GM18868 (cell line): ENCODE results near the gene ITGB2.

Experiments used
- ATAC-seq: cut with Tn5 transposase; IDR thresholded peaks from one replicate; pipeline ENCODE4 v1.9.1; 2021; ENCODE audit warnings: mild to moderate bottlenecking, moderate library complexity; ENCODE audit not compliant: unreplicated experiment

ITGB2 gene

DNA sequence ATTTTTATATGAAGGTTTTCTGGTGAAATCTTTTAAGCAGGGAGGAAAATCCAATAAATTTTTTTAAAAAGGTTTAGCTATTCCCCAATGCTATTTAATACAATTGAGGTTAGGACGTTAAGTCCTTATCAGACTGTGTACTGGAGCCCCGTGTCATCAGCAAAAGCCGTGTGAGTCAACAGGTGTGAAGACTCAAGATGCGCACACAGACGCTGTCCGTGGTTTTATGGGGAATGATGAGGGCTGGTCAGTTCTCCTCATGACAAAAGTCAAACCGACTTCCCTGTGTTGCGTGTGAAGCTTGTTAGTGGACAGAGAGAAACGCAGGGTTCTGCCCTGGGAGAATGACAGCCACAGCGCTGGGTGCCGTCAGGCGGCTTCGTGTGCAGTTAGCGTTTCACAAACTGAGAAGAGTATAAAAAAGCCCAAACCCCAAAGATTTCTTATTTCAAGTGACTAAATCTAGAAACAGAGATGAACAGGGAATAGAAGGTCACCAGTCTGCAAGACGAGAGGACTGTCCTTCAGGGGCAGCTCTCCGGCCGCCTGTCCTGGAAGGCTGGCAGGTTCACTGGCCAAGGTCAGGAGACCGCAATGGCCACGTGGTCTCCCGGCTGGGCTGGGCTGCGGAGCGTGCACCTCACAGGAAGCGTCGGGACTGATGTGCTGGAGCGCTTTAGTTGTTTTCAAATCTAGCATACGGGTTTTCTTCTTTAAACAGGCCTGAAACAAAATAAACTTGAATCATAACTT, 69.6 kb downstream of the ITGB2 start:
- no peak for ATAC-seq

DNA sequence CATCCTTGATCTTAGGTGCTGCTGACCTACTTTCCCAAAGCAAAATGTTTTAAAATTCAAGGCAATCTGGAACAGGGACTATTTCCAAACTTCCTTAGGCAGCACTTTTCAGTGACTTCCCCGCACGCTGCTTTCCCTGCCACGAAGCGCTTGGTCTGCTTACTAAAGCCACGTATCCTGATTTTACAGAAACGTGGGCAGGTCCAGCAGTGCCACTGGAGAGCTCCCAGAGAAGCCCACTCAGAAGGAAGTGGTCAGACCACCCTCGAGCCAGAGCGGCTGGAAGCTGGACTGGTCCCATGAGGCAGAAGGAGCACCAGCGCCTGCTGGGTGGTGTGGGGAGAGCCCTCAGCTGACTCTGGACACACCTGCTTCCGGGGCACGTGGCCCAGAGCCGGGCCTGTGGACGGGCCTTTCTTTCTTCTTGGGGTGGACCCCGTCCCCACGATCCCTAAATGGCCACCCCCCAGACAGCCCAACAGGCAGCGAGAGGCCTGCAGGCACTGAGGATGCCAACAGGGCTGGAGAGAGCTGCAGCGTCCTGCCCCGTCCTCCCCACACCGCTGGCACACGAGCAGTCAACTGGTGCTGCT, 70.4 kb downstream of the ITGB2 start:
- no peak for ATAC-seq

DNA sequence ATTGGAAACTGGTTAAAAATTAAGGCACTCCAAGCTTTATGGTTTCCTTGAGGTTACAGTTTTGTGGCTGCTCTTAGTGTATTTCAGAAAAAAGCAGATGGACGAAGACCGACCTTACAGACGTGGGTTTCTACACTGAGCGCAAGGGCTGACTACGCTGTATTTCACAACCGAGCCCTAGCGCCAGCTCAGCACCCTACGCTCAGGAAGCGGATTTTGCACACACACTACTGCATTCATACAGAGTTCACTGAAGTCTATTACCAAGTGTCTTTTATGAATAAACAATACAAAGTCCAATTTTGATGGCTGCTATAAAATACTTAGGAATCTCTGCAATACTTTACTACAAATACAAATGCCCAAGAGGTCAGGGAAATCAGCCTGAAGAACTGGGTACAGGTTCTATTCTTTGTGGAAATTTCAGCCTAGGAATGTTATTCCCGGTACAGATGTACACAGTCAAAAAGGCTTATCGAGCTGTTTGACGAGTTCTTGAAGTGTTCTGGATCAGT, 71.0 kb downstream of the ITGB2 start:
- ATAC-seq, result no peak

DNA sequence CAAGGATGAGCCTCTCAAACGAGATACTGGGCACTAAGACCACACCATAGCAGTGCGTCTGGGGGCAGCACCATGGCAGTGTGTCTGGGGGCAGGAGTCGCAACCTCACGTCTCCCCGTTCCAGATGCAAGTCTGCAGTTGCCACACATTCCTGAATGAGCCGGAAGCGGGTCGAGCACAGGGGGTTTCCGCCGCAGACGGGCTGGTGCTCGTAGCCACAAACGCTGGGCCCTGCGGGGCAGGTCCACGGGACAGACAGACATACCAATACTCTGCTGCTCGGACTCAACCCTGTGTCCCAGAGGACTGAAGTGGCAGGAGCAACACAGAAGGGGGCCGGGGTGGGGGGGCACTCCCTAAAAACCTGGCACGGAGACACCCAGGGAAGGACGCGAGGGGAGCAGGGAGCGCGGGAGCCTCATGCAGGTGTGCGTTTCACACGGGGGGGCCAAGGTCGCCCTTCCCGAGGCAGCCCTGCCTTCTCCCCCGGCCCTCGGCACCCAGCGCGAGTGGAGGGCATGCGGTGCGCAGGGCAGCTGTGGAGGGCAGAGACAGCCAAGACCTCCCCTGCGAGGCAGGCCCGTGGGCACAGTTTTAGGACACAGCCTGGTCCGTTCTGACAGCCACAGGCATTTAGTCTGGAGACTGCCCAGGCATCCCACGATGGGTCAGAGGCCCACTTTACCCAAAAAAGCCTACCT, 71.7 kb downstream of the ITGB2 start:
- no peak for ATAC-seq

DNA sequence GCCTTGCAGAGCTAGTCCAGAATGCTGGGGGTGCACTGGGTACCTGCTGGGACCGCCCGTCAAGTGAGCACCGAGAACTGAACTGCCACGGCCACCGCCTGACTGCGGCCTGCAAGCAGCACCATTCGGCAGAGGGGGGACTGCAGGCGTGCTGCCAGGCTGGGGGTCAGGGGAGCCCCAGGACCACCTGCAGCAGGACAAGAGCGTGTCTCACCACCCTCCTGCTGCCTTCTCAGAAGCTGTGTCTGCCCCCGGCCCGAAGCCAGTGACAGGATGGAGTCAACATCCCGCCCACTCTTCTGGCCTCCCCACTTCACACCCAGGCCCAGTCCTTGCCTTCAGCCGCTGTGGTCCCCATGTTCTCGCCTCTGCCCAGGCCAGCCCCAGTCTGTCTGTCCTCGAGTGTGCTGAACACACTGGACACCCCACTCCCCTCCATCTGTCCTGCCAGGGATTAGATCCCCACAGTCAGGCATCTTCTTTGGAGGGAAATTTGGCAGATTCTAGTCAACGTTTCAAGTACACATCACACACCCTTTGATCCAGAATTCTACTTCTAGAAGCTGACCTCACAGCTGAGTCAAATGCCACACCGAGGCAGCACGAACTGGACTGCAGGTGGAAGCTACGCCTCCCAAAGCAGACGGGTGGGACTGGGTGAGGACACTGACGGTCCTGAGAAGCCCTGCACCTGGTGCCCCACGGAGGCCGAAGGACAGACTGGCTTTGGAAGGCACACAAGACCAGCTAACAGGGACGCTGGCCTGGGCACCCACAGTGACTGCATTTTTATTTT, 73.2 kb downstream of the ITGB2 start:
- no peak for ATAC-seq

DNA sequence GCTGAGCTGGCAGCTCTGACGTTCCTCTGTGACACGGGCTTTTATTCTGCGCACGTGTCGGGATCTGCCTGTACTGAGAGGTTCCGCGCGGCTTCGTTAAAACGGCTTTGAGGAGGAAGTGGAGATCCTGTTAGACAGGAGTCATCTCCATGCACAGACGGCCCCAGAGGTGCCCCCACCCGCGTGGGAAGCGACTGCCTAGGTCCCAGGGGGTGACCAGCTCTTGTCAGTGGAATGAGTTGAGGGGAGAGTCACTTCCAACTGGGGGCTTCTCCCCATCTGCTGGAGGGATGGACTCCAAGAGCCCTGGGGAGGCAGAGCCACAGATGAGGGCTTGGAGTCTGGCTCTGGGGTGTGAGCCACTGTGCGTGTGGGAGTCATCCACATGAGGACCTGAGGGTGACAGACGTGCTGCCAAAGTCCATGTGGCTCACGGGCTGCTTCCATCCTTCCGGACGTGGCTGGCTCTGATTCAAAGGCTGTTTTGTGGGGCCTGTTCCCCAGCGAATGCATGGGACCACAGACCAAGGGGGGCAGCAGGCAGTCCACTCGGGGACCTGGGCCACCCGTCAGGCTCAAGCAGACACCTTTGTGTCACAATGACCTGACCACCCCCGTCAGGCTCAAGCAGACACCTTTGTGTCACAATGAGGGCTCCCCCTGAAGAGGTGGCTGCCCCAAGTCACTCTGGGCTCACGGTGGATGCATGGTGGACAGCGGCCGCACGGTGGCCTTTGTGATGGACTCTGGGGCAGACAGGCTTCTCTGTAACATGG, 74.0 kb downstream of the ITGB2 start:
- no peak for ATAC-seq

DNA sequence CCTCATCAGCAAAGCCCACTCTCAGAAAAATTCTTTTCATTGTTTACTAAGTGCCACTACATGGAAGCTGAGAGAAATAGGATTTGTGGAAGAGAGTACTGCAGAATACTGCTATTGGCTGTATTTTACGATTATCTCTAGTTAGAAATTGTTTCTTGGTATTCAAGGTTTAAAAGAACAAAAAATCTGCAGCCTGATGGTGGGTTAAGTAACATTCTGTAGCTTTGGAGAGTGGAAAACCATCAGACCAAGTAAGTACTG, 74.5 kb downstream of the ITGB2 start:
- no peak for ATAC-seq

DNA sequence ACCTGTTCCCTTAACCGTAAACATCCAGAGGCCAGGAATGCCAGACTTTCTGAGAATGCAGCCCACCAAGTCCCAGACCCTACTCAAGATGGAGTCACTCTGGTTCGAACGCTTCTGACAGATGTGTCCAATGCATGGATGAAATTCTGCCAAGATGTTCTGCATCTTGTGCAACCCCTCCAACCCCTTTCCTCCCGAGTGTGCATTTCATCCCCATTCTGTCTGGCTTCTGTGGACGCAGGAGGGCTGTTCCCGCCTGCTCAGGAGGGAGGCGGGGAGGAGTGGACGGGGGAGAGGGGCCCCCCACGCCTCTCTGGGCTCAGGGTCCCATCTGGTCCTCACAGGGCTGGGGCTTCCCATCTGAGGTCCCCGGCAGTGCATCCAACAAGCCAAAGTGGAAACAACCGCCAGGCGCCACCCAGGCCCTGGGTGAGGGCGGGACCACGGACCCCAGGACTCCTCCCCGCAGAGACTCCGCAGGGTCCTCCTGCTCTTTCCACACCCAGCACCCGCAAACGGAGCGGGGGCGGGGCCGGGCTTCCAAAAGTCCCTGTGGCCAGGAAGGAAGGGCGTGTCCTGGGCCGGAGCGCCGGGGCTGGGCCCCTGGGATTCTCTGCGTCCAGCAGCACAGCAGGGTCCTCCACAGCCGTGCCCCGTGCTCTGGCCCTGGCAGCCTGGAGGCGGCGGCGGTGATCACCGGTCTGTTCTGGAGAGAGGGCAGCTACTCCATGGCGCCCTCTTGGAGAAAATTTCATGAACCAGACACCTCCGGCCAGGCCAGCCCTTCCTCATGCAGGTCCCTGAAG, 75.1 kb downstream of the ITGB2 start:
- ATAC-seq, result peak; percentile 62

DNA sequence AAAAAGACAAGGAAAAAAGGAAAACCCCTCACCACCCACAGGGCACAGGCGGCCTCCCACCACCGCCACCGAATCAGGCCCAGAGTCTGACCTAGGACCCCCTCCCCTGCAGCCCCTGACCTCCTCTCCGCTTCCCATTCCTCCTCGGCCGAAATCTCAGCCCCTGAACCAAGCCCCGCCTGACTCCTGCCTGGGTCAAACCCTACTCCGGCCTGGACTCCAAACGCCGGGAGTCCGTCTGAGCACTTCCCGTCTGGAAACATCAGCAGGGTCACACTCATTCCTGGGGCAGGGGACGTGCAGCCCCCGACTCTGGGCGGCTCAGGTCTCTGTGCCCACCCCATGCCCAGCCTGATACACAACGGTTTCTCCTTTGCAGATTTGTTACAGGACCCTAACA, 76.4 kb downstream of the ITGB2 start:
- no peak for ATAC-seq

DNA sequence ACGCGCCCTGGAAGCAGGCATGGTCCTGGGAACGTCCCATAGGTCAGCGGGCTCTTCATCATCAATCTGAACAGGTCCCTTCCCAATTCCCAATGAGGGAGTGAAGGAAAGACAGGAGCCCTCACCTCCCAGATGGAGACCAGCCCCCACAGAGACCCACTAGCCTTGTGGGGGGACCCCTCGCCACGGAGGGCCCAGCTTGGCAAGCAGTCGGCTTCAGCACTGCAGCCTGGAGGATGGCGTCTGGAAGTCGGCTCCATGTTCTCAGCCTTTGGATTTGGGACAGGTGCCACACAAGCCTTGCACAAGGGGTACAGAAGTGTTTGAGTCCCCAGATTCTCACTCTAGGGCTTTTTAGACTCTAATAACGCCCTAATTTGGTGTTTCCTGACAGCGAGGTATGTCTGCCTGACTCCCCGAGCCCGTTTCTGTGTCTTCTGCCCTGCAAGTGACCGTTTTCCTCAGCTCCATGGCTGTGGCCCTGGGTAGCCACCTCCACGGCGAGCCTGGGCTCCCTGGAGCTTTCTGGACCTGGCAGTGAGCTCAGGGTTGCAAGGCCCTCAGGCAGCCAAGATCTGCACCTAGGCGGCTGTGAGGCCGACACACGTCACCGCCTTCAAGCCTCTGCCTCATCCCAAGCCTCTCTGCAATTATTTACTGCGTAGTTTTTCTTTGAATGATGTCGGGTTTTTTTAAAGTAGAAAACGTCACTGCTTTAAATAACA, 77.8 kb downstream of the ITGB2 start:
- ATAC-seq, result no peak

DNA sequence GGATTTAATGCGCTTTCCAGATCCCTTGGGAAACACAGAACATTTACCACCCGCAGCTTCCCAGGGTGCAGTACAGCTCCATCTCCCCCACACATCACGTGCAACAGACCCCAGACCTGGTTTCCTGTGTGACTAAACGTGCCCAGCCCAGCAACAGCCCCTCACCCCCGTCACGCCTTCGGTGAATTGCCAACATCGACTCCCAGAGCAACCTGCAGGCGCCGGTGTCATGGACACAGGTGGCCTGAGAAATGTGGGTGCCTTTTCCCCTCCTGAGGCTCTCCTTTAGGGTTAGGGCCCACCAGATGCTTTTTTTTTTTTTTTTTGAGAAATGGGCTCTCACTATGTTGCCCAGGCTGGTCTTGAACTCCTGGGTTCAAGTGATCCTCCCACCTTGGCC, 78.6 kb downstream of the ITGB2 start:
- ATAC-seq, result no peak

DNA sequence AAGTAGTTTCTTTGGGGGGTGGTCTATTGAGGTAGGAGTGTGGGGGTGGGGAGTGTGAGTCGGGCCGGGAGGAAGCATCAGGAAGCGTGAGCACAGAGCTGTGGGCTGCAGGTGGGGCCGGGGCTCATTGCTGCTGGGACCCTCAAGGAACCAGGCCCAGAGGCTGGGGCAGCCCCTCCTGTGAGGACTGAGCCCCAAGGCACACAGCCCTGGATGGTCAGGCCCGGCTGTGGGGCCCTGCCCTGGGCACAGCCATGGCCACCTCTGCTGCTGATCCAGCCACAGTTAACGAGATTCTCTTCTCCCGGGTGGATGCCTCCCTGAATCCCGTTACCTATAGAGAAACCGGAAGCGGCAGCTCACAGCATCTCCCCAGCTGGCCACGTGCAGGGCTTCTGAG, 79.9 kb downstream of the ITGB2 start:
- ATAC-seq, result no peak

DNA sequence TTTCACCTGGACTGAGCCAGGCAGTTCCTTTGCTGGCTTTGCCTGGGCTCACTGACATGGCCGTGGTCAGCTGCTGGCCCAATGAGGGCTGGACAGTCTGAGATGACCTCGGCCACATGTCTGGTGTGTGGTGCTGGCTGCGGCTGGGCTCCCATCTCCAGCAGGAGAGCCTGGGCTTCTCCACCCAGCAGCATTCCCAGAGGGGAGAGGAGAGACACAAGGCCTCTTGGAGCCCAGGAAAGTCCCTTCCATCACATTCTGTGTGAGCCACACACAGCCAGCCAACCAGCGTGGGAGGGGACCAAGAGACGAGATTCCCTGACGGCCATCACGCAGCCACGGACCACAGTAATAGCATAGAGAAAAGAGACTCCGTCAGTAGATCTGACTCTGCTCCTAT, 81.7 kb downstream of the ITGB2 start:
- no peak for ATAC-seq

DNA sequence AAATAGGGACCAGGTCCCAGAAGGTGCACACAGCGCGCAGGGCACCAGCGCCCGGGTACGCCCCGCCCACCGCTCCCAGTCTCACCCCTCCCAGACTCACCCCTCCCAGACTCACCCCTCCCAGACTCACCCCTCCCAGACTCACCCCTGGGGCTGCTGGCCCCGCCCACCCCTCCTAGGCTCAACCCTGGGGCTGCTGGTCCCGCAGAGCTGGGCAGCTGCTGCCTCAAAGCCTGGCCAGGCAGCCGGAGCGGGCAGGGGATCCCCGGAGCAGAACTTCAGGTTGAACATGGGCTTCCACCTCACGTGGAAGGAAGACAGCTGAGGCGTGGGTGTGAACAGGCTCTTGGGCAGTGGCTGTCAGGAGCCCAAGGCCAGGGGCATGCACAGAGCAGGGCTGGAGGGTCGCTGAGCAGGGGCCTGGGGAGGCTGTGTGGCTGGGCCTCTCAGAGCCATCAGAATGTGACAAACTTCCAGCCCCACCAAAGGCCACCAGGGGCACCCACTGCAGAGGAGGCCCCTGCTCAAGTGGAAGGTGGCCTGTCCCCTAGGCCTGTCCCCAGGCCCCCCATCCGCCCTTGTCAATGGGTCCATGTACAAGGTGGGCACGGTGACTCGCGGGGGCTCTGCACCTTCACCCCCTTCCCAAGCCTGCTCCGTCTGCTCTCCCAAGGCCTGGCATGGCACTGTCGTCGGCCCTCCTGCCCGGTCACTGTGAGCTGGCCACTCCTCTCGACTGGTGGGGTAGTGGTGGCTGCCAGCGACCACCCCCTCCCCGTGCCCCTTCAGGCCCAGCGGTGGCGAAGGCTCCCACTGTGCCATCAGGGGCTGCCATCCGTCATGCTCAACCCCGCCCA, 82.4 kb downstream of the ITGB2 start:
- ATAC-seq, result no peak

DNA sequence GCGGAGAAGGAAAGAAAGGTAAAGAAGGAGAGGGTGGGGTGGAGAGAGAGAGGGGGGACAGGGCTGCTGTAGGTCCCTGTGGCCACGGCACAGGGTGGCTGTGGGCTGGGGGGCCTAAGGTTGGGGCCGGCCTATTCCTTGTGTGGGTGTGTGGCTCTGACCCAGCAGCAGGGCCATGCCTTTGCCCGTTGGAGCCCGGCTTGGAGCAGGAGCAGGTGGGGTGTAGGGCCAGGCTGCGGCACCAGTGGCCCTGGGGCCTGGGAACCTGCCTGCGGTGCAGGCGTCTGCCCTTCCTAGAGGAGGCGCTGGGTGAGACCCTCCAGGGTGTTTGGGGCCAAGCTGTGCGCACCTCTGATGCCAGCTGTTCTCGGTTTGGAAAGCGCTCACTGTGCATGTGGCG, 83.2 kb downstream of the ITGB2 start:
- no peak for ATAC-seq

DNA sequence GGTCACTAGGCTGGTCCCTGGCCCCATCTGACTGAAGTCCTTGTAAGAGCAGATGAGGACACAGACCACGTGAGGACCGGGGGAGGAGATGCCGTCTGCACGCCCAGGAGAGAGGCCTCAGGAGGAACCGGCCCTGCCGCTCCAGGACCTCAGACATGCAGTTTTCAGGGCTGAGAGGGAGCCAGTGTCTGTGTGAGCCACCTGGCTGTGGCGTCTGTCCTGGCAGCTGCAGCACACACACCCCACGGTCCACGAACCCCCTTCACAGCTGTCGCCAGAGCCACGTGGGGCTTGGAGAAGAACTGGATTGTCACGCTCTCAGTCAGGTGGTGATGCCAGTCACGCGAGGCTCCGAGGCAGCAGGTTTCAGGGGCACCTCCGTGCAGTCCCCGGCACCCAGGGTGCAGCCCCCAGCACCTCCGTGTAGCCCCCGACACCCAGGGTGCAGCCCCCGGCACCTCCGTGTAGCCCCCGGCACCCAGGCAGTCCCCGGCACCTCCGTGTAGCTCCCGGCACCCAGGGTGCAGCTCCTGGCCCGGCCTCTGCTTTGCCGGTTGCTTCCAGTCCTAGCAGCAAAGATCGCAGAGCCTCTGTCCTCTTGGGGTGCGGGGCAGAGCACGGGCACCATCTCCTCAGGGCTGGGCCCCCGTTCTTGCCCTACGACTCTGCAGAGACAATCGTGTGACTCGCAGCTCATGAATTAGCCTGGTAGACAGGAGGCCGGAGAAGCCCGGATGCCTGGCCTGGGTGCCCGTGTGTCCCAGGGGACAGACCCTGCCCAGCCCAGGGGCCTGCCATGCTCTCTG, 83.8 kb downstream of the ITGB2 start:
- ATAC-seq, result no peak

DNA sequence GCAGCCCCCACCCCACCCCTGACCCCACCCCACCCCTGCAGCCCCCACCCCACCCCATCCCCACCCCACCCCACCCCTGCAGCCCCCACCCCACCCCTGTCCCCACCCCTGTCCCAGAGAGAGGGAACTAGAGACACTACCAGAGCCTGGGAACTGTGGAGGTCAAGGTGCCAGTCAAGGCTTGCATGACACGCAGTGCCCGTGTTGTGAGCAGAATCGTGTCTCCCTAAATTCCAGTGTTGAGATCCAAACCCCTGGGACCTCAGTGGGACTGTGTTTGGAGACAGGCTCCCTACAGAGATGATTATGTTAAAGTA, 84.4 kb downstream of the ITGB2 start:
- no peak for ATAC-seq
